ENCODE results near the gene NRXN2.

GRCh38 chr11:64743591-64744543 is 20.9 kb upstream of the NRXN2 start, which contains the start of gene RASGRP2:
- TF ChIP-seq, protein P1, sequence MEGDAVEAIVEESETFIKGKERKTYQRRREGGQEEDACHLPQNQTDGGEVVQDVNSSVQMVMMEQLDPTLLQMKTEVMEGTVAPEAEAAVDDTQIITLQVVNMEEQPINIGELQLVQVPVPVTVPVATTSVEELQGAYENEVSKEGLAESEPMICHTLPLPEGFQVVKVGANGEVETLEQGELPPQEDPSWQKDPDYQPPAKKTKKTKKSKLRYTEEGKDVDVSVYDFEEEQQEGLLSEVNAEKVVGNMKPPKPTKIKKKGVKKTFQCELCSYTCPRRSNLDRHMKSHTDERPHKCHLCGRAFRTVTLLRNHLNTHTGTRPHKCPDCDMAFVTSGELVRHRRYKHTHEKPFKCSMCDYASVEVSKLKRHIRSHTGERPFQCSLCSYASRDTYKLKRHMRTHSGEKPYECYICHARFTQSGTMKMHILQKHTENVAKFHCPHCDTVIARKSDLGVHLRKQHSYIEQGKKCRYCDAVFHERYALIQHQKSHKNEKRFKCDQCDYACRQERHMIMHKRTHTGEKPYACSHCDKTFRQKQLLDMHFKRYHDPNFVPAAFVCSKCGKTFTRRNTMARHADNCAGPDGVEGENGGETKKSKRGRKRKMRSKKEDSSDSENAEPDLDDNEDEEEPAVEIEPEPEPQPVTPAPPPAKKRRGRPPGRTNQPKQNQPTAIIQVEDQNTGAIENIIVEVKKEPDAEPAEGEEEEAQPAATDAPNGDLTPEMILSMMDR (IDR thresholded peaks at IDR 0.05), result peak; percentile 63
- peak; percentile 79 for TF ChIP-seq EZH2 (IDR thresholded peaks at IDR 0.05)
